GM19351 (cell line): ENCODE data around the gene TBC1D22A.

Source experiments
- ATAC-seq: cut with Tn5 transposase; IDR thresholded peaks from one replicate; pipeline ENCODE4 v1.9.1; 2021; ENCODE audit warnings: mild to moderate bottlenecking, moderate library complexity; ENCODE audit not compliant: unreplicated experiment

Gene TBC1D22A

GRCh38 chr22:47065756-47066615 lies 303.5 kb downstream of the TBC1D22A start:
- ATAC-seq = no peak

- ATAC-seq = no peak
These were observed 304.1 kb downstream of the TBC1D22A start for GRCh38 chr22:47066616-47066905.

GRCh38 chr22:47067321-47067890 lies 305.0 kb downstream of the TBC1D22A start:
- ATAC-seq = no peak

GRCh38 chr22:47067911-47068625 lies 305.6 kb downstream of the TBC1D22A start:
- ATAC-seq = no peak

- no peak for ATAC-seq
These were observed 306.2 kb downstream of the TBC1D22A start for GRCh38 chr22:47068626-47068996.

GRCh38 chr22:47069270-47069669 lies 306.8 kb downstream of the TBC1D22A start:
- ATAC-seq = no peak

GRCh38 chr22:47071078-47071806 lies 308.8 kb downstream of the TBC1D22A start:
- no peak for ATAC-seq

GRCh38 chr22:47071807-47072641 lies 309.6 kb downstream of the TBC1D22A start:
- no peak for ATAC-seq

- no peak for ATAC-seq
These were observed 310.2 kb downstream of the TBC1D22A start for GRCh38 chr22:47072642-47072967.

- no peak for ATAC-seq
These were observed 310.6 kb downstream of the TBC1D22A start for GRCh38 chr22:47073075-47073474.

GRCh38 chr22:47074105-47074504 lies 311.7 kb downstream of the TBC1D22A start:
- no peak for ATAC-seq

GRCh38 chr22:47075568-47075967 lies 313.1 kb downstream of the TBC1D22A start:
- no peak for ATAC-seq

- no peak for ATAC-seq
These were observed 314.3 kb downstream of the TBC1D22A start for GRCh38 chr22:47076758-47077157.

- no peak for ATAC-seq
These were observed 317.6 kb downstream of the TBC1D22A start for GRCh38 chr22:47080100-47080499.

GRCh38 chr22:47082505-47082904 lies 320.1 kb downstream of the TBC1D22A start:
- ATAC-seq = no peak

- no peak for ATAC-seq
These were observed 321.0 kb downstream of the TBC1D22A start for GRCh38 chr22:47083379-47083986.

- no peak for ATAC-seq
These were observed 321.8 kb downstream of the TBC1D22A start for GRCh38 chr22:47084226-47084625.

GRCh38 chr22:47086596-47087248 lies 324.3 kb downstream of the TBC1D22A start:
- ATAC-seq = no peak

- no peak for ATAC-seq
These were observed 326.2 kb downstream of the TBC1D22A start for GRCh38 chr22:47088480-47089158.
